NCI-H1417 treated with DMSO at 0.1 percent for 48 hours (cell line): ENCODE data around the gene CTU1.
"Not testable (repeated sequence)": the region's sequence is repeated elsewhere in the genome, so short reads cannot be mapped to it uniquely, and the experiment has no call there.

Experiments
- DNase-seq: peaks from one replicate; lab custom pipeline; 2025; lab: John Stamatoyannopoulos, UW

Gene CTU1

GRCh38 chr19:51108066-51108804 is at the start of gene CTU1:
CTU1 (minus strand) TSS chr19:51108409; CDS start chr19:51104569, 3,840 bp downstream.
- peak; percentile 91 for DNase-seq

GRCh38 chr19:51157265-51157664 is 49.1 kb upstream of the CTU1 start:
- DNase-seq = no peak

GRCh38 chr19:51156710-51157109 is 48.5 kb upstream of the CTU1 start:
- no peak for DNase-seq

GRCh38 chr19:51150627-51151026 is 42.4 kb upstream of the CTU1 start:
- no peak for DNase-seq

- no peak for DNase-seq
Observed at GRCh38 chr19:51148580-51148979, 40.4 kb upstream of the CTU1 start.

GRCh38 chr19:51147663-51148062 is 39.5 kb upstream of the CTU1 start:
- no peak for DNase-seq

GRCh38 chr19:51146751-51147150 is 38.5 kb upstream of the CTU1 start:
- no peak for DNase-seq

- DNase-seq = no peak
Observed at GRCh38 chr19:51145916-51146493, 37.8 kb upstream of the CTU1 start.

- DNase-seq = no peak
Observed at GRCh38 chr19:51144482-51145045, 36.4 kb upstream of the CTU1 start.

GRCh38 chr19:51143486-51143885 is 35.3 kb upstream of the CTU1 start:
- no peak for DNase-seq

GRCh38 chr19:51142809-51143475 is 34.7 kb upstream of the CTU1 start:
- DNase-seq = not testable (repeated sequence)

GRCh38 chr19:51142119-51142518 is 33.9 kb upstream of the CTU1 start, which contains the start of gene SIGLEC7:
SIGLEC7 (plus strand) TSS chr19:51142301; CDS start chr19:51142370, 69 bp downstream.
- no peak for DNase-seq

GRCh38 chr19:51141181-51141580 is 33.0 kb upstream of the CTU1 start:
- no peak for DNase-seq

GRCh38 chr19:51140441-51140840 is 32.2 kb upstream of the CTU1 start:
- no peak for DNase-seq

GRCh38 chr19:51139299-51140014 is 31.2 kb upstream of the CTU1 start:
- DNase-seq = no peak

GRCh38 chr19:51138549-51138979 is 30.4 kb upstream of the CTU1 start:
- no peak for DNase-seq

GRCh38 chr19:51137792-51138425 is 29.7 kb upstream of the CTU1 start:
- no peak for DNase-seq

- DNase-seq = no peak
Observed at GRCh38 chr19:51136851-51137551, 28.8 kb upstream of the CTU1 start.

GRCh38 chr19:51135986-51136762 is 28.0 kb upstream of the CTU1 start:
- DNase-seq = no peak

GRCh38 chr19:51135004-51135403 is 26.8 kb upstream of the CTU1 start:
- no peak for DNase-seq
